Measurements from ENCODE around the gene APOA1. TPM values are rescaled to one million over a fixed set of nuclear protein-coding genes. Genes with fewer than 3 reads are reported as not detected.
"Not testable (repeated sequence)": the region's sequence is repeated elsewhere in the genome, so short reads cannot be mapped to it uniquely, and the experiment has no call there.

The APOA1 gene
- total RNA-seq, 2 donors from 2014 or later, result not detected

DNA sequence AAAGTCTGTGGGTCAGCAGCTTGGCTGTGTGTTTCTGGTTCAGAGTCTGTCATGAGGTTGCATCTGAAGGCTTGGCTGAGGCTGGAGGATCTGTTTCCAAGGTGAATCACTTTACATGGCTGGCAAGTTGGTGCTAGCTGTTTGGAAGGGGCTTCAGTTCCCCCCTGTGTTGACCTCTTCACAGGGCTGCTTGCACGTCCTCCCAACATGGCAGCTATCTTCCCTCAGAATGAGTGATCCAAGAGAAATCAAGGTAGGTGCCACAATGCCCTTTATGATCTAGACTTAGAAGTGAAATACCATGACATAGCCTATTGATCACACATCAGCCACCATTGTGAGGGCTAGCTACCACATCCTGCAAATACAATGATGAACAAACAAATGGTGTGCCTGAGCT lies 24.3 kb downstream of the APOA1 start:
- Mint-ChIP-seq H3K27me3 (ENCODE audit: low read depth) (no peaks in the 10 kb centered on the region), H3K4me3 (no peak overlapping the region), H3K9me3 (no peaks in the 10 kb centered on the region), H3K36me3 (ENCODE audit: insufficient read depth in 2 of 2) (no peaks in the 10 kb centered on the region), H3K27ac (no peak overlapping the region), H3K4me1 (ENCODE audit: low read depth) (no peaks in the 10 kb centered on the region)
- DNase-seq (no peak), ATAC-seq (replicated peaks in 1 of 2) (no peak)

DNA sequence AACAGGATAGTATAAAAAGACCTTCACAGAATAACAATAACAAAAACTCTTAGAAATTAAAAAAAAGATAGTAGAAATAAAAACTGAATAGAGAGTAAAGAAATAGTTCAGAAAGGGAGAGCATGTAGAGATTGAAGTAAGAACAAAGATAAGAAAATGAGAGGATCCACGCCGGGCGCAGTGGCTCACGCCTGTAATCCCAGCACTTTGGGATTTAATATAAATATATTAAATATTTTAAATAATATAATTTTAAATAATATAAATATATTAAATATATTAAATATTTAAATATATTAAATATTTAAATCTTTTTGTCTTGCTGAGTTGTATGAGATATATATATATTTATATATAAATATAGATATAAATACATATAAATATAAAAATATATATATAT lies 25.3 kb downstream of the APOA1 start:
- Mint-ChIP-seq H3K27ac (no peak overlapping the region), H3K4me3 (no peak overlapping the region), H3K9me3 (no peaks in the 10 kb centered on the region), H3K36me3 (ENCODE audit: insufficient read depth in 2 of 2) (no peaks in the 10 kb centered on the region), H3K27me3 (ENCODE audit: low read depth) (no peaks in the 10 kb centered on the region), H3K4me1 (ENCODE audit: low read depth) (no peaks in the 10 kb centered on the region)
- ATAC-seq (replicated peaks in 1 of 2) (no peak), DNase-seq (no peak)

DNA sequence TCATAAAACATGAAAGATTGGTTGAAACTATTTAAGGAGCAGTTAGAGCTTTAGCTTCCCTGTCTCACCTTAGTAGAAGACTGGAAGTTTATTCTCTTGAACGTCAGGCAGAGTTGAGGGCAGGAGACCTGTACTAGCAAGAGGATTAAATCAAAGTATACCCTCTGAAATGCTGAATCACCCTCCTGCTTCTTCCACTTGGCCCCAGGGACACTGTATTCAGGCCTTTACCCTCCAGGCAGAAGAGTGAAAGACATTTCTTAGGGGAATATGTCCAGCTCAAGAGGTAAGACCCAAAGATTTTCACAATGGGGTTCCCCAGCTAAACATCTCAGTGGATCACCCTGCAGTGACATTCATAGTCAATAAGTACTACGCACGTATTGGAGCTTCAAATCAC lies 26.2 kb downstream of the APOA1 start:
- ATAC-seq (replicated peaks in 1 of 2) (no peak), DNase-seq (no peak)
- Mint-ChIP-seq H3K27ac (no peak overlapping the region), H3K9me3 (no peaks in the 10 kb centered on the region), H3K36me3 (ENCODE audit: insufficient read depth in 2 of 2) (no peaks in the 10 kb centered on the region), H3K27me3 (ENCODE audit: low read depth) (no peaks in the 10 kb centered on the region), H3K4me3 (no peak overlapping the region), H3K4me1 (ENCODE audit: low read depth) (no peaks in the 10 kb centered on the region)

DNA sequence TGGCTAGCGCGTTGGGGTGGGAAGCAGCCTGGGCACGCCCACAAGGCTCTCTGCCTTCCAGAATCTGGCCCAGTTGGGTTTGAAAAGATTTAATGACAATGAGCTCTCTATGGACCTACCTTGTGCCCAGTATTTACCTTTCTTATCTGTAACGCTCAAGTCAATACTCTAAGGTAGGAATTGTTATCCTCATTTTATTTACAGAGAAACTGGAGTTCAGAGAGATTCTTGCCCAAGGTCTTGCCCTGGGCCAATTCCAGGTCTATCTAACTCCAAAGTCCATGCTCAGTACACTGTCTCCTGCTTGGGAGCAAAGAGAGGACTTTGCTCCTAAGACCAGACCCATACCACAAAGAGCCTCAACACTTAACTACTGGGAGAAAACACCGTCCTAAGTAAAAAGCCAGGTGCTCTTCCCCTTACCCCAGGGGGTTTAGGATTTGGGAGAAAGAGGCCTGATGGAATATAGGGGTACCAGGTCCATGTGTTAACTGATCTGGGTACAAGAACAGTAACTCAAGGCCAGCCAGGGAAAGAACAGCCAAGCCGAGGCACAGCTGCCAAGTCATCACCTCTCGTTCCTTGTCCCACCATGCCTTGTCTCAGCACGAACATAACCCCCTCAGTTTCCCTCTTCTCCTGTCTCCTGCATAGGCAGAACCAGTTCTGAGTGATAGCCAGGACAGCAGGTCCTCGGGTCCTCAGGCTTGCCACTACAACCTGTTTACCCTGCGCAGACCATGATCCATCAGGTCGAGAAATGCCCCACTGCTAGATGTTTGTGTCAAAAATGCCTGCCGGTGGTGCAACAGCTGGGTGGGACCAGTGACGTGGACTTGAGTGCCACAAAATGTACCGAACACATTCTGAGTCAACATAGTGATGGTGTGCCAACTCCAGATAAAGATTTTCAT lies 28.9 kb downstream of the APOA1 start:
- no peak overlapping the region for H3K4me3 Mint-ChIP-seq
- H3K27me3 Mint-ChIP-seq (ENCODE audit: low read depth), result no peaks in the 10 kb centered on the region
- H3K27ac Mint-ChIP-seq, result no peak overlapping the region
- no peaks in the 10 kb centered on the region for H3K9me3 Mint-ChIP-seq
- no peaks in the 10 kb centered on the region for H3K36me3 Mint-ChIP-seq (ENCODE audit: insufficient read depth in 2 of 2)
- DNase-seq (no peak), ATAC-seq (replicated peaks in 1 of 2) (no peak)
- H3K4me1 Mint-ChIP-seq (ENCODE audit: low read depth), result no peaks in the 10 kb centered on the region

DNA sequence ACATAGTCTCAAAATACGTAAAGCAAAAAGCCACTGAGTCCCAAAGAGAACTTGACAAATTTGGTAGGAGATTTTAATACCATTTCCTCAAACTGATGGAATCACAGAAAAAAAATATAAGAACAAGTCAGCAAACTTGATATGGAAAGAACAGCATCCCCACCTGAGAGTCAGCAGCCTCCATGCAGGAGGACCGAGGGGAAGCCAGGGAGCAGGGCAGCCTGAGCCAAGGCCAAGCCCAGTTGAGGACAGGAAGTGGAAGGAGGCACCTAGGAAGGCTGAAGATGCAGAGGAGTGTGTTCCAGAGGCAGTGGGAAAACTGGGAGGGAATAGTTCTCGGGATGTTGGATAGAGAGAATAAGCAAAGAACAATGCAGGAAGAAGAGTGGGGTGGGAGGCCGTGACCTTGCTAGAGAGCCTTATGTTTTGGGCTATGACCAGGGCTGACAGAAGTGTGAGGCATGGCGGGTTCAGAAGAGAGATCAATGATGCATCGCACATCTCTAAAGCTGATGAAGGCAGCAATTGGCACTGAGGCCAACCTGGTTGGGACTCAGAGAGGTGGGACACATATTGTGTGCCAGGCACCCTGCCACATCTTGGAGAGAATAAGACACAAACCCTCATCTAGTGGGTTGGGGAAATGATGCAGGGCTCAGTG lies 29.7 kb downstream of the APOA1 start:
- Mint-ChIP-seq H3K4me3 (no peak overlapping the region), H3K27me3 (ENCODE audit: low read depth) (peaks cover 3% of the 10 kb centered on the region), H3K36me3 (ENCODE audit: insufficient read depth in 2 of 2) (no peaks in the 10 kb centered on the region), H3K27ac (no peak overlapping the region), H3K9me3 (no peaks in the 10 kb centered on the region), H3K4me1 (ENCODE audit: low read depth) (no peaks in the 10 kb centered on the region)
- ATAC-seq (replicated peaks in 1 of 2), result no peak
- no peak for DNase-seq

DNA sequence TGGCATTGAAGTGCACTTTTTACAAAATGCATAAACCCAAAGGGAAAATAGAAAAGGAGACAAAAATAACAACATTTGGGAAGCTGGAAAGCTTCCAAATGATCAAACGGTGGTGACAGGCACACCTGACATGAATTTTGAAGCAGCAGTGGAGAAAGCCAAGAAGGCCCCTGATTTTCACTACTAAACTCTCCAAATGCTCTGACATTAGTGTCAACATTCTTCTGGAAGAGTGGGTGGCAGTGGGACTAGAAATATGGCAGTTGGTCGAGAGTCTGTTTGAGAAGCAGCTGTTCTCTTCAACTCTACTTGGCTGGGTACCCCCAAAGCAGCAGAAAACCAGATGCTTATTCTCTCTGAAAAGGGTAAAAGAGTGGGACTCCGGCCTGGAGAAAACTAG lies 33.4 kb downstream of the APOA1 start:
- no peak for ATAC-seq (replicated peaks in 1 of 2)
- H3K27ac Mint-ChIP-seq, result no peak overlapping the region
- H3K36me3 Mint-ChIP-seq (ENCODE audit: insufficient read depth in 2 of 2), result no peaks in the 10 kb centered on the region
- H3K9me3 Mint-ChIP-seq, result no peaks in the 10 kb centered on the region
- no peak overlapping the region for H3K4me3 Mint-ChIP-seq
- H3K4me1 Mint-ChIP-seq (ENCODE audit: low read depth), result no peaks in the 10 kb centered on the region
- no peak for DNase-seq
- peaks cover 24% of the 10 kb centered on the region for H3K27me3 Mint-ChIP-seq (ENCODE audit: low read depth)

DNA sequence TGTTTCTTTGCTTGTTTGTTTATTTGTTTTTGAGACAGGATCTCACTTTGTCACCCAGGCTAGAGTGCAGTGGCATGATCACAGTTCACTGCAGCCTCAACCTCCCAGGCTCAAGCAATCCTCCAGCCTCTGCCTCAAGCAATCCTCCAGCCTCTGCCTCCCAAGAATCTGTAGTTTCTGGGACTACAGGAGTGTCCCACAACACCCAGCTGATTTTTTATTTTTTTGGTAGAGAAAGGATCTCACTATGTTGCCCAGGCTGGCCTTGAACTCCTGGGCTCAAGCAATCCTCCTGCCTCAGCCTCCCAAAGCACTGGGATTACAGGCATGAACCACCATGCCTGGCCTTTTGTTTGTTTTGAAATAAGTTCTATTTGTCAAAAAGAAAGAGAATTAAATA lies 35.8 kb downstream of the APOA1 start:
- peaks cover 25% of the 10 kb centered on the region for H3K27me3 Mint-ChIP-seq (ENCODE audit: low read depth)
- not testable (repeated sequence) for ATAC-seq (replicated peaks in 1 of 2); H3K9me3 Mint-ChIP-seq; H3K4me1 Mint-ChIP-seq (ENCODE audit: low read depth); H3K36me3 Mint-ChIP-seq (ENCODE audit: insufficient read depth in 2 of 2); H3K27ac Mint-ChIP-seq; H3K4me3 Mint-ChIP-seq; DNase-seq

DNA sequence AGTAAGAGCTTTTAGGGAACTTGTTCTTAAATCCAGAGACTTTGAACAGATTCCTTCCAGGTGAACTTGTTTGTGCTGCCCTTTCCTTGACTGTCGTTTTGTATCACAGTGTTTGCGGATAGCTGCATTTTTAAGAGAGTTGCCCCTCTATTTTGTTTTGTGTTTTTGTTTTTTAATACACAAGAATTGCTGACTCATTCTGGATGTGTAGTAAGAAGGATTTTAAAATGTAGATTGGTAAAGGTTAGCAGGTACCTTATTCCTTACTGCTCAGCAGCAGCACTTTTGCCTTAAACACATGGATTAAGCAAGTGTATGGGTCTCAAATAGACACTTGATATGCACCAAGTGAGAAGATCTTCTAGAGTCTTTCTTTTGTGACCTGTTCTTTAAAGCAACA lies 36.8 kb downstream of the APOA1 start:
- H3K36me3 Mint-ChIP-seq (ENCODE audit: insufficient read depth in 2 of 2), result no peaks in the 10 kb centered on the region
- no peaks in the 10 kb centered on the region for H3K9me3 Mint-ChIP-seq
- DNase-seq (no peak), ATAC-seq (replicated peaks in 1 of 2) (no peak)
- H3K4me1 Mint-ChIP-seq (ENCODE audit: low read depth), result peaks cover 7% of the 10 kb centered on the region
- H3K27ac Mint-ChIP-seq, result no peak overlapping the region
- H3K27me3 Mint-ChIP-seq (ENCODE audit: low read depth), result peaks cover 25% of the 10 kb centered on the region
- no peak overlapping the region for H3K4me3 Mint-ChIP-seq

DNA sequence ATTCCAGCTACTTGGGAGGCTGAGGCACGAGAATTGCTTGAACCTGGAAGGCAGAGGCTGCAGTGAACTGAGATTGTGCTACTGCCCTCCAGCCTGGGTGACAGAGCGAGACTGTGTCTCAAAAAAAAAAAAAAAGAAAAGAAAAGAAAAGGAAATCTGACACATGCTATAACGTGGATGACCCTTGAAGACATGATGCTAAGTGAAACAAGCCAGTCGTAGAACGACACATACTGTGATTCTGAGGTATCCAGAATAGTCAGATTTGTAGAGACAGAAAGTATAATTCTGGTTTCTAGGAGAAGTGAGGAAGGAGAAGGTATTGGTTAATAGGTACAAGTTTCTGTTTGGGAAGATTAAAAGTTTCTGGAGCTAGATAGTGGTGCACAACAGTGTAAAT lies 39.1 kb downstream of the APOA1 start:
- Mint-ChIP-seq H3K4me3 (no peak overlapping the region), H3K27me3 (ENCODE audit: low read depth) (peaks cover 25% of the 10 kb centered on the region), H3K27ac (no peak overlapping the region), H3K36me3 (ENCODE audit: insufficient read depth in 2 of 2) (no peaks in the 10 kb centered on the region), H3K9me3 (no peaks in the 10 kb centered on the region), H3K4me1 (ENCODE audit: low read depth) (peaks cover 7% of the 10 kb centered on the region)
- DNase-seq (no peak), ATAC-seq (replicated peaks in 1 of 2) (peak; percentile 78 to 86)

DNA sequence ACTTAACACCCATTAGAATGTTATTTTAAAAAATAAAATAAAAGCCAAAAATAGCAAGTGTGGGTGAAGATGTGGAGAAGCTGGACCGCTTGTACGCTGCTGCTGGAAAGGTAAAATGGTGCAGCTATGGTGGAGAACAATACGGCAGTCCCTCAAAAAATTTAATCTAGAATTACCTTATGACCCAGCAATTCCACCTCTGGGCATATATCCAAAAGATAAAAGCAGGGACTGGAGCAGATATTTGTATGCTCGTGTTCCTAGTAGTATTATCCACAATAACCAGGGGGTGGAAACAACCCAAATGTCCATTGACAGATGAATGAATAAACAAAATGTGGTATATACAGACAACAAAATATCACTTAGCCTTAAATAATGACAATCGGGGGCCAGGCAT lies 39.6 kb downstream of the APOA1 start:
- H3K27ac Mint-ChIP-seq, result no peak overlapping the region

DNA sequence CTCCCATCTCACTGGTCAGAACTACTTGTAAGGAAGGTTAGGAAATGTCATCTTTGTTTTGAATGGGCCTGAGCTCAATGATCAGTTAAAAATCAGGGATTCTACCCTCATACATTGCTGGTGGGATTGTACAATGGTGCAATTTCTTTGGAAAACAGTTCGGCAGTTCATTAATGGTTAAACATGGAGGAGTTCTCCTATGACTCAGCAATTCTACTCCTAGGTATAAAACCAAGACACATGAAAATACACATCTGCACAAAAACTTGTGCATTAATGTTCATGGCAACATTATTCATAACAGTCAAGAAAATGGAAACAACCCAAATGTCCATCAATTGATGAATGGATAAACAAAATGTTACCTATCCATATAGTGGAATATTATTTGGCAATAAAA lies 40.9 kb downstream of the APOA1 start:
- Mint-ChIP-seq H3K27me3 (ENCODE audit: low read depth) (peaks cover 16% of the 10 kb centered on the region), H3K4me1 (ENCODE audit: low read depth) (peaks cover 15% of the 10 kb centered on the region), H3K36me3 (ENCODE audit: insufficient read depth in 2 of 2) (no peaks in the 10 kb centered on the region), H3K4me3 (no peak overlapping the region), H3K27ac (no peak overlapping the region), H3K9me3 (no peaks in the 10 kb centered on the region)
- no peak for ATAC-seq (replicated peaks in 1 of 2)
- no peak for DNase-seq

More for the DNA sequence above, 39.6 kb downstream of the APOA1 start:
- Mint-ChIP-seq H3K4me1 (ENCODE audit: low read depth) (peaks cover 12% of the 10 kb centered on the region), H3K27me3 (ENCODE audit: low read depth) (peaks cover 22% of the 10 kb centered on the region), H3K9me3 (no peaks in the 10 kb centered on the region), H3K4me3 (no peak overlapping the region), H3K36me3 (ENCODE audit: insufficient read depth in 2 of 2) (no peaks in the 10 kb centered on the region)
- DNase-seq (no peak), ATAC-seq (replicated peaks in 1 of 2) (no peak)

DNA sequence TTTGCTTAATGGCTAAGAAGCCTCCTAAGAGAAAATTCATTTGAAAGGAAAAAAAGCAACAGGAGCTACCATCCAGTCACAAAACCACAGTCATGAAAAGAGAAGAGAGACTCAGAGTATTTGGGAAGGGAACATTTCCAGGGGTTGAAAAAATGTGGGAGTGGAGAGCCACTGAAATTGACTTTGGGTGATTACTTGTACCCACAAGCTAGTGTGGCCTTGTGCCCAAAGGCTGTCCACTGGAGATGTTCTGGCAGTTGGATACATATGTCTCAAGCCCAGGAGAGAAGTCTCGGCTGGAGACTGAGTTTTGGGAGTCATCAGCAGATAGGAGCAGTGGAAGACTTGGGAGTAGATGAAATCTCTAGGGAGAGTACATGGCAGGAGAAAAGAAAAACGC lies 42.6 kb downstream of the APOA1 start:
- Mint-ChIP-seq H3K27me3 (ENCODE audit: low read depth) (peaks cover 9% of the 10 kb centered on the region), H3K9me3 (no peaks in the 10 kb centered on the region), H3K27ac (no peak overlapping the region), H3K36me3 (ENCODE audit: insufficient read depth in 2 of 2) (no peaks in the 10 kb centered on the region), H3K4me1 (ENCODE audit: low read depth) (peaks cover 24% of the 10 kb centered on the region), H3K4me3 (no peak overlapping the region)
- DNase-seq (no peak), ATAC-seq (replicated peaks in 1 of 2) (no peak)

DNA sequence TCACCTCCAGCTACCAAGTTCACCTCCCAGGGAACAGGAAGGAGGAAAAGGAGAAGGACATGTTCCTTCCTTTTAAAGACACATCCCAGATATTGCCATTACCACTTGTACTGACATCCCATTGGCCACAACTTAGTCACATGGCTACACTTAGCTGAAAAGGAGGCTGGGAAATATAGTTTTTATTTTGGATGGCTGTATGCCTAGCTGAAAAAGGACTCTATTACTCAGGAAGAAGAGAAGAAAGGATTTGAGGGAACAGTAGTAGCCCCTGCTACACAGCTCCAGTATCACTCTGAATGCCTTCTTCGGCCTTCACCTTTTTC lies 43.7 kb downstream of the APOA1 start:
- ATAC-seq (replicated peaks in 1 of 2) (no peak), DNase-seq (no peak)
- no peaks in the 10 kb centered on the region for H3K9me3 Mint-ChIP-seq
- H3K4me1 Mint-ChIP-seq (ENCODE audit: low read depth), result peaks cover 27% of the 10 kb centered on the region
- no peaks in the 10 kb centered on the region for H3K36me3 Mint-ChIP-seq (ENCODE audit: insufficient read depth in 2 of 2)
- no peak overlapping the region for H3K4me3 Mint-ChIP-seq
- H3K27me3 Mint-ChIP-seq (ENCODE audit: low read depth), result no peaks in the 10 kb centered on the region
- H3K27ac Mint-ChIP-seq, result no peak overlapping the region

All from activated T-cell treated with anti-CD3 and anti-CD28 coated beads, Interleukin-2, amount 50 U/mL, for 72 hours (primary cell).